COR-L47 (cell line): ENCODE data around the gene CTAG1A.
"Not testable (repeated sequence)": the region's sequence is repeated elsewhere in the genome, so short reads cannot be mapped to it uniquely, and the experiment has no call there.

Experiments used
- DNase-seq: peaks from one replicate; lab custom pipeline; 2025; lab: John Stamatoyannopoulos, UW

CTAG1A gene

GRCh38 chrX:154619182-154619581 lies 34.2 kb downstream of the CTAG1A start, which contains the start of gene CTAG1B:
Gene CTAG1B, minus strand, starts transcription at chrX:154619282. Its CDS starts 64 bp downstream, at chrX:154619218.
- DNase-seq, result not testable (repeated sequence)

- DNase-seq, result not testable (repeated sequence)
Measured at GRCh38 chrX:154620767-154621414, 36.0 kb downstream of the CTAG1A start.

GRCh38 chrX:154628960-154629359 lies 44.0 kb downstream of the CTAG1A start:
- not testable (repeated sequence) for DNase-seq

- DNase-seq, result not testable (repeated sequence)
Measured at GRCh38 chrX:154630949-154631348, 46.0 kb downstream of the CTAG1A start.

GRCh38 chrX:154633661-154634060 lies 48.7 kb downstream of the CTAG1A start:
- not testable (repeated sequence) for DNase-seq
